ENCODE results near the gene RPLP2.
A peak's percentile ranks its signal among the peaks of the same experiment; 100 is the strongest.

RPLP2 gene

GRCh38 chr11:774873-775592 is 34.7 kb upstream of the RPLP2 start:
- no peak for DNase-seq

- DNase-seq = no peak
Measured at GRCh38 chr11:776263-776560, 33.6 kb upstream of the RPLP2 start.

- DNase-seq = no peak
Measured at GRCh38 chr11:776561-777287, 33.0 kb upstream of the RPLP2 start.

GRCh38 chr11:777288-778255 is 32.2 kb upstream of the RPLP2 start, which contains the start of gene GATD1:
Gene GATD1, minus strand, starts transcription at chr11:777487. Its CDS starts 25 bp downstream, at chr11:777462.
- DNase-seq = peak; percentile 60

- no peak for DNase-seq
Measured at GRCh38 chr11:778976-779954, 30.5 kb upstream of the RPLP2 start.

GRCh38 chr11:779955-780532 is 29.7 kb upstream of the RPLP2 start:
- no peak for DNase-seq

GRCh38 chr11:782264-783174 is 27.2 kb upstream of the RPLP2 start:
- no peak for DNase-seq

GRCh38 chr11:783581-784015 is 26.2 kb upstream of the RPLP2 start:
- no peak for DNase-seq

GRCh38 chr11:786235-787083 is 23.3 kb upstream of the RPLP2 start:
- no peak for DNase-seq

GRCh38 chr11:787084-787675 is 22.6 kb upstream of the RPLP2 start:
- no peak for DNase-seq

- DNase-seq = no peak
Measured at GRCh38 chr11:788009-788640, 21.6 kb upstream of the RPLP2 start.

- DNase-seq = no peak
Measured at GRCh38 chr11:788953-789940, 20.5 kb upstream of the RPLP2 start.

- no peak for DNase-seq
Measured at GRCh38 chr11:789943-790342, 19.8 kb upstream of the RPLP2 start, which contains the start of gene CEND1. Gene CEND1, minus strand, starts transcription at chr11:790090. Its CDS starts 1,514 bp downstream, at chr11:788576.

GRCh38 chr11:790721-791564 is 18.8 kb upstream of the RPLP2 start:
- no peak for DNase-seq

- no peak for DNase-seq
Measured at GRCh38 chr11:791658-792534, 17.9 kb upstream of the RPLP2 start.
